HG03095 (cell line): ENCODE measurements around the gene TBC1D9.
"Not testable (repeated sequence)": the region's sequence is repeated elsewhere in the genome, so short reads cannot be mapped to it uniquely, and the experiment has no call there.

Experiments
- ATAC-seq: cut with Tn5 transposase; IDR thresholded peaks from one replicate; pipeline ENCODE4 v1.9.1; 2021; ENCODE audit warnings: moderate library complexity; ENCODE audit not compliant: unreplicated experiment

Gene TBC1D9

GRCh38 chr4:140756319-140757231, at the start of gene TBC1D9:
Gene TBC1D9 (minus strand): TSS chr4:140756385. CDS start chr4:140756045, 340 bp downstream.
- ATAC-seq, result peak; percentile 45

GRCh38 chr4:140805293-140805692, 49.1 kb upstream of the TBC1D9 start:
- ATAC-seq, result no peak

GRCh38 chr4:140802591-140802990, 46.4 kb upstream of the TBC1D9 start:
- no peak for ATAC-seq

GRCh38 chr4:140800666-140801065, 44.5 kb upstream of the TBC1D9 start:
- ATAC-seq, result no peak

GRCh38 chr4:140799686-140800225, 43.6 kb upstream of the TBC1D9 start:
- ATAC-seq, result no peak

GRCh38 chr4:140793291-140793690, 37.1 kb upstream of the TBC1D9 start:
- no peak for ATAC-seq

GRCh38 chr4:140790765-140791164, 34.6 kb upstream of the TBC1D9 start:
- ATAC-seq, result peak; percentile 82

- ATAC-seq, result peak; percentile 7
These were observed 34.0 kb upstream of the TBC1D9 start for GRCh38 chr4:140790171-140790570.

GRCh38 chr4:140789759-140790158, 33.6 kb upstream of the TBC1D9 start:
- peak; percentile 44 for ATAC-seq

- ATAC-seq, result not testable (repeated sequence)
These were observed 26.6 kb upstream of the TBC1D9 start for GRCh38 chr4:140782787-140783186.

GRCh38 chr4:140781596-140781995, 25.4 kb upstream of the TBC1D9 start:
- ATAC-seq, result no peak

GRCh38 chr4:140777894-140778293, 21.7 kb upstream of the TBC1D9 start:
- ATAC-seq, result no peak

GRCh38 chr4:140777386-140777785, 21.2 kb upstream of the TBC1D9 start:
- no peak for ATAC-seq

GRCh38 chr4:140776556-140776955, 20.4 kb upstream of the TBC1D9 start:
- ATAC-seq, result no peak

GRCh38 chr4:140774956-140775355, 18.8 kb upstream of the TBC1D9 start:
- ATAC-seq, result no peak

- no peak for ATAC-seq
These were observed 18.3 kb upstream of the TBC1D9 start for GRCh38 chr4:140774510-140774909.

GRCh38 chr4:140769209-140769608, 13.0 kb upstream of the TBC1D9 start:
- no peak for ATAC-seq

GRCh38 chr4:140764785-140765392, 8.7 kb upstream of the TBC1D9 start:
- no peak for ATAC-seq

- ATAC-seq, result no peak
These were observed 6.0 kb upstream of the TBC1D9 start for GRCh38 chr4:140762202-140762601.

GRCh38 chr4:140757232-140757630, 1.0 kb upstream of the TBC1D9 start:
- no peak for ATAC-seq

- ATAC-seq, result peak; percentile 46
These were observed 339 bp downstream of the TBC1D9 start for GRCh38 chr4:140755774-140756318.
